ENCODE measurements around the gene SUV39H2.
"Not testable (repeated sequence)": the region's sequence is repeated elsewhere in the genome, so short reads cannot be mapped to it uniquely, and the experiment has no call there.

The SUV39H2 gene, protein sequence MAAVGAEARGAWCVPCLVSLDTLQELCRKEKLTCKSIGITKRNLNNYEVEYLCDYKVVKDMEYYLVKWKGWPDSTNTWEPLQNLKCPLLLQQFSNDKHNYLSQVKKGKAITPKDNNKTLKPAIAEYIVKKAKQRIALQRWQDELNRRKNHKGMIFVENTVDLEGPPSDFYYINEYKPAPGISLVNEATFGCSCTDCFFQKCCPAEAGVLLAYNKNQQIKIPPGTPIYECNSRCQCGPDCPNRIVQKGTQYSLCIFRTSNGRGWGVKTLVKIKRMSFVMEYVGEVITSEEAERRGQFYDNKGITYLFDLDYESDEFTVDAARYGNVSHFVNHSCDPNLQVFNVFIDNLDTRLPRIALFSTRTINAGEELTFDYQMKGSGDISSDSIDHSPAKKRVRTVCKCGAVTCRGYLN

DNA sequence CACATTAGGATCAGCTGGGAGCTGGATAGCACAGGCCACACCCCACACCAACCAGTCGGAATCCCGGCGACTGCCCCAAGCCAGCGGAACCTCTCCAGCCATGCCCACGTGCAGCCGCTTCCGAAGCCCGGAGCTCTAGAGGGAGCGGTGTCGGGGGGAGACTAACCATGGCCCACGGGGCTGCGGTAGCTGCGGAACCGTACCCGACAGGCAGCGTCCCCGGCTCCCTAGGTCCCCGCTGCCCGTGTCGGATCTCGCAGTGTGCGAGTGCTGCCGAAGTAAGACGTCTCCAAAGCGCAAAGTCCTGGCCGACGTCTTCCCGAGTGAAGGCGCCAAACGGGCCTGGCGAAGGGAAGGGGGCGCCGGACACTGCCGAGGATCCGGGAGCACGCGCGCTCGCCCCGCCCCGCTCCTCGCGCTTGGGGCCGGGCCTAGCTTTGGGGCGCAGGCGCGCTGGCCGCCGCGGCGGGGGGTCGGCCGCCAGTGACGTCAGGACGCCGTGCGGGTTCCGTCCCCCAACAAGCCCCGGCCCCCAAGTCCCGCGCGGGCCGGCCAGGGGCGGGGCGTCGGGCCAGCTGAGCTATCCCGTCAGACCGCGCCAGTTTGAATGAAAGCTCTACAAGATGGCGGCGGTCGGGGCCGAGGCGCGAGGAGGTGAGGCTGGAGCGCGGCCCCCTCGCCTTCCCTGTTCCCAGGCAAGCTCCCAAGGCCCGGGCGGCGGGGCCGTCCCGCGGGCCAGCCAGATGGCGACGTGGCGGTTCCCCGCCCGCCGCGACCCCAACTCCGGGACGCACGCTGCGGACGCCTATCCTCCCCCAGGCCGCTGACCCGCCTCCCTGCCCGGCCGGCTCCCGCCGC, at the start of gene SUV39H2:
Gene SUV39H2, plus strand, starts transcription at position 601 of the 858 bp plus-strand sequence. Its CDS starts 23 bp downstream, at position 624.
- peak; percentile 93 to 94 for DNase-seq (ENCODE audit: low read depth in 2 of 2)

DNA sequence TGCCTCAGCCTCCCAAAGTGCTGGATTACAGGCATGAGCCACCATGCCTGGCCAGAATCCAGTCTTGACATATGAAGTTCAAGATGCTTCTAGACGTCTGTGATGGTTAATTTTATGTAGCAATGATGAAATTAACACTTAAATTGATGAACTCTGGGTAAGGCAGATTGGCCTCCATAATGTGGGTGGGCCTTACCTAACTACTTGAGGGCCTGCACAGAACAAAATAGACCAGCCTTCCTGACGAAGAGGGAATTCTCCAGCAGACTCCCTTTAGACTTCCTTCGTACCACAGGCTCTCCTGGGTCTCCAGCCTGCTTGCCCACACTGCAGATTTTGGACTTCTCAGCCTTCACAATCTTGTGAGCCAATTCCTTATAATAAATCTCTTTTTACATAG, 45.6 kb upstream of the SUV39H2 start:
- no peak for DNase-seq (ENCODE audit: low read depth in 2 of 2)

GRCh38 chr10:14836208-14836607, 42.5 kb upstream of the SUV39H2 start:
- no peak for DNase-seq (ENCODE audit: low read depth in 2 of 2)

GRCh38 chr10:14837003-14837756, 41.5 kb upstream of the SUV39H2 start:
- DNase-seq (ENCODE audit: low read depth in 2 of 2): no peak

DNA sequence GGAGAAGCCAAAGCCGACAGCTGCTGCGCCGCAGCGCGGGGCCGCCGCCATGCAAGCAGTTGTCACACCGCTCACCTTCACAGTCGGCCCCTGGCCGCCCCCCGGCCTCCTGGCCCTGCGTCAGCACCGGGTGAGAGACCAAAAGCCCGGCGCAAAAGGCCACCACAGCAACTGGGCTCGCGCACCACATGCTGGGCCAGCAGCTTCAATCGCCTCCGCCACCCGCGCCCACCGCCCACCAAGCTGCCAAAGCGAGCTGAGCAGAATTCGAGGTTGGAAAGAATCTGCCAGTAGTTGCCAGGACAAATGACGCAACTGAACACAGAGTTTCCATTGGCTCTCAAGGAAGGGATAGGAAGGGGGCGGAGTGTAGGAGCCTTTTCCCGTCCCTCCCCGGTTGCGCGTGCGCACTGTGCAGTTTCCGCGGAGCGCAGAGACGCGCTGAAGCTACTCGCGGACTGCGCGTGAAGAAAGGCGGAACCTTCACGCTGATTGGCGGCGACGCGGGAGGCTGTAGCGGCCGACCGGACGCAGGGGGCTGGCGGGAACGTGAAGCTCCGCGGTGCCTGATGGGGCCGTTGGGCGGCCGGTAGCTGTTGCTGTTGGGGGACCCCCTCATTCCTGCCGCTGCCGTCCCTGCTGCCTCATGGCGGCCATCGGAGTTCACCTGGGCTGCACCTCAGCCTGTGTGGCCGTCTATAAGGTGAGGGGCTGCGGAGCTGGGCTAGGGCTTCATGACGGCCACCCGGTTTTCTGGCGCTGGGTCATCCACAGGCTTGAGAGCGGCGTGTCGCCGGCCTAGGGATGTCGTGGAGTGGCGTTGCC, 40.7 kb upstream of the SUV39H2 start, which contains the start of the genes CDNF, HSPA14 and MSANTD7:
Gene CDNF, minus strand, starts transcription at position 281 of the 825 bp plus-strand sequence. Its CDS starts 91 bp downstream, at position 190.
Gene HSPA14, plus strand, starts transcription at position 550 of the 825 bp plus-strand sequence. Its CDS starts 97 bp downstream, at position 647.
Gene MSANTD7, plus strand, starts transcription at position 550 of the 825 bp plus-strand sequence. CDS start 3,979 bp downstream, outside the sequence.
- DNase-seq (ENCODE audit: low read depth in 2 of 2): peak; percentile 99

GRCh38 chr10:14838582-14839304, 39.9 kb upstream of the SUV39H2 start:
- DNase-seq (ENCODE audit: low read depth in 2 of 2): no peak

- DNase-seq (ENCODE audit: low read depth in 2 of 2): no peak
These were observed 39.4 kb upstream of the SUV39H2 start for GRCh38 chr10:14839305-14839695.

GRCh38 chr10:14840178-14840577, 38.5 kb upstream of the SUV39H2 start:
- DNase-seq (ENCODE audit: low read depth in 2 of 2): no peak

GRCh38 chr10:14843327-14843988, 35.2 kb upstream of the SUV39H2 start:
- no peak for DNase-seq (ENCODE audit: low read depth in 2 of 2)

- DNase-seq (ENCODE audit: low read depth in 2 of 2): no peak
These were observed 33.7 kb upstream of the SUV39H2 start for GRCh38 chr10:14844948-14845347.

DNA sequence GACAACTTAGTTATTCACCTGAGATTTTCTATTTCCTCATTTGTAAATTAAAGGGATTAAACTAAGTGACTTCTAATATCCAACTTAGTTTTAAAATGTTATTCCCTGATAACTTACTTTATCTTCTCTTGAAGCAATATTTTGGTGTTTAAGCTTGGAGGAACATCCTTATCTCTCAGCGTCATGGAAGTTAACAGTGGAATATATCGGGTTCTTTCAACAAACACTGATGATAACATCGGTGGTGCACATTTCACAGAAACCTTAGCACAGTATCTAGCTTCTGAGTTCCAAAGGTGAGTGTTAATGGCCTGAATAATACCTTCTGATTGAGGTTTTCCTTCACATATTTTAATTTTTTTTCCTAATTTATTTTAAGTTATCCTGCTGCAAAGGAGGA, 26.4 kb upstream of the SUV39H2 start:
- no peak for DNase-seq (ENCODE audit: low read depth in 2 of 2)

DNA sequence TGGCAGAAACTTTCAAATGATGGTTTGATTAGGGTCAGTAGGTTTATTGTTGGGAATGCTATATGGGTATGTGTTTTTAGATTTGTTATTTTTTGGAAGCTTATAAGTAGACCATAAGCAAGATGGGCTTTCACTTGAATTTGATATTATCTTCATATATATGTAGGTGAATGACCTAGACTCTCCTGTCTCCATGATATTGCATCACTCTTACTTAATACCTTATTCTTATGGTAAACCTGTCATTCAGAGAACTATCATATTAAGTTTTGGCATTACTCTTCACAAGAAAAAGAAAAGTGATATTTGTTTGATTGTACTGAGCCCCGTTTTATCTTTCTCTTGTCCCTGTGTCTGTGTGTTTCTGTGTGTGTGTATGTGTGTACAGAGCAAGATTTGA, 23.2 kb upstream of the SUV39H2 start:
- no peak for DNase-seq (ENCODE audit: low read depth in 2 of 2)

DNA sequence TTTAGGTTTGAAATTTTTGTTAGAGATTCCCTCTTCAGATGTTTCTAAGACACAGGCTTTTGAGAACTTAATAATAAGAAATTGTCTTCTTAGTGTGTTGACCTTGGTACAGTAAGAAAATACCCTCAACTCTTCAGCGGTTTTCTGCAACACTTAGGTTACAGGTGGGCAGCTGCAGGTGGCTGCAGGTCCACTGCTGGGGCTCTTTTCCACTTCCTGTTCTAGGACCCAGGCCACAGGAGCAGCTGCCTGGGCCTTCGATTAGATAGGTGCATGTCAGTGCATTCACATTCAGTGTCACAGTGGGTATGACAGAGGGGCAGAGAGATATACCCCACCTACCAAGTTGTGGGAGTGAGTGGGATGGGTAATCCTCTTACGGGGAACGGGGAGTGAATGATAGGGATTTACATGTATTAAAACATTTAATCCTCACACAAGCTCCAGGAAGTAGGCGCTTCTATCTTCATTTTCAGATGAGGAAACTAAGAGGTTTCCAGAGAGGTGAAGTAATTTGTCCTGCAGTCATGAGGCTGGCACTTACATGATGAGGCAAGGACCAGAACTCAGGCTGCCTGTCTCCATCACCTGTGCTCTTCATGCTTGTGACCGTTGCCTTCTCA, 20.2 kb upstream of the SUV39H2 start:
- DNase-seq (ENCODE audit: low read depth in 2 of 2): no peak

- DNase-seq (ENCODE audit: low read depth in 2 of 2): no peak
These were observed 19.6 kb upstream of the SUV39H2 start for GRCh38 chr10:14859043-14859442.

GRCh38 chr10:14859775-14860174, 18.9 kb upstream of the SUV39H2 start:
- no peak for DNase-seq (ENCODE audit: low read depth in 2 of 2)

DNA sequence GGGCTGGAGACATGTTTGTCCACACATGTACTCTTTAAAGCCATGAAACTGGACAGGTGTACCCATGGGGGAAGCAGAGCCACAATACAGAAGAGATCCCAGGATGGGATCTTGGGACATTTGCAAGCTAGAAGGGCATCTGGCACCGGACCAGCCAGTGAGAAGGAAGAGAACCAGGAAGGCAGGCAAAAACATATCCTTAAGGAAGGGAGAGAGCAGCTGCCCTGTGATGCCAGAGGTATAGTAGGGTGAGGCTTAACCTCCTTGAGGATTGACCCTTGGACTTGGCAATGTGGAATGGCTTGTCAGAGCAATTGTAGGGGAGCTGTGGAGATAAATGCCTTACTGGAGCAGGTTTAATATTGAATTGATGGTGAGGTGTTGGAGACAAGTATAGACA, 17.9 kb upstream of the SUV39H2 start:
- DNase-seq (ENCODE audit: low read depth in 2 of 2): no peak

DNA sequence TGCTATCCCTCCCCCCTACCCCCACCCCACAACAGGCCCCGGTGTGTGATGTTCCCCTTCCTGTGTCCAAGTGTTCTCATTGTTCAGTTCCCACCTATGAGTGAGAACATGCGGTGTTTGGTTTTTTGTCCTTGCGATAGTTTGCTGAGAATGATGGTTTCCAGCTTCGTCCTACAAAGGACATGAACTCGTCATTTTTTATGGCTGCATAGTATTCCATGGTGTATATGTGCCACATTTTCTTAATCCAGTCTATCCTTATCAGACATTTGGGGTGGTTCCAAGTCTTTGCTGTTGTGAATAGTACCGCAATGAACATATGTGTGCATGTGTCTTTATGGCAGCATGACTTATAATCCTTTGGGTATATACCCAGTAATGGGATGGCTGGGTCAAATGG, 14.2 kb upstream of the SUV39H2 start:
- DNase-seq (ENCODE audit: low read depth in 2 of 2): not testable (repeated sequence)

DNA sequence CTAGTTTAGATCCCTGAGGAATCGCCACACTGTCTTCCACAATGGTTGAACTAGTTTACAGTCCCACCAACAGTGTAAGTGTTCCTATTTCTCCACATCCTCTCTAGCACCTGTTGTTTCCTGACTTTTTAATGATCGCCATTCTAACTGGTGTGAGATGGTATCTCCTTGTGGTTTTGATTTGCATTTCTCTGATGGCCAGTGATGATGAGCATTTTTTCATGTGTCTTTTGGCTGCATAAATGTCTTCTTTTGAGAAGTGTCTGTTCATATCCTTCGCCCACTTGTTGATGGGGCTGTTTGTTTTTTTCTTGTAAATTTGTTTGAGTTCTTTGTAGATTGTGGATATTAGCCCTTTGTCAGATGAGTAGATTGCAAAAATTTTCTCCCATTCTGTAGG, 13.8 kb upstream of the SUV39H2 start:
- not testable (repeated sequence) for DNase-seq (ENCODE audit: low read depth in 2 of 2)
